Fibroblast of lung (primary cell): ENCODE data around the gene NEGR1. TPM values are rescaled to one million over a fixed set of nuclear protein-coding genes. Genes with fewer than 3 reads are reported as not detected.

Source experiments
- DNase-seq, 2 donors: peaks; one replicate each; pipeline versions ENCODE4 v3.0.0 to v3.0.0-alpha.2; 2010; ENCODE audit warnings: low read depth in 2 of 2
- H2AFZ ChIP-seq: 2 replicates; pipeline ENCODE4 v1.5.1; 2012; ENCODE audit warnings: low read length, control low read depth, inconsistent platforms
- H3K27ac ChIP-seq: 2 replicates; pipeline ENCODE4 v1.5.1; 2011; ENCODE audit warnings: low read length, control low read depth; ENCODE audit not compliant: insufficient read depth
- H3K27me3 ChIP-seq: 2 replicates; pipeline ENCODE4 v1.5.1; 2011; ENCODE audit warnings: mild to moderate bottlenecking, low read length; ENCODE audit not compliant: control insufficient read depth, insufficient read depth
- H3K36me3 ChIP-seq: 2 replicates; pipeline ENCODE4 v1.5.1; 2011; ENCODE audit warnings: low read length; ENCODE audit not compliant: control insufficient read depth, insufficient read depth
- H3K4me1 ChIP-seq: 2 replicates; pipeline ENCODE4 v1.5.1; 2011; ENCODE audit warnings: low read length; ENCODE audit not compliant: control insufficient read depth, insufficient read depth; ENCODE audit errors: extremely low read depth
- H3K4me2 ChIP-seq: 2 replicates; pipeline ENCODE4 v1.5.1; 2011; ENCODE audit warnings: low read length, control low read depth; ENCODE audit not compliant: insufficient read depth; ENCODE audit errors: extremely low read depth
- H3K4me3 ChIP-seq, 4 experiments: fragments of 200-600 bp in 1 of 4; sonication (generic) in 1 of 4; replicated peaks in 1 of 4; 2 replicates each; pipeline ENCODE4 v1.5.1; 2011 to 2016; ENCODE audit warnings: low read length in 4 of 4, low read depth in 3 of 4, mild to moderate bottlenecking in 3 of 4, control low read depth in 2 of 4, inconsistent platforms in 1 of 4, mixed read lengths in 1 of 4; ENCODE audit not compliant: insufficient read depth in 1 of 4; ENCODE audit errors: control extremely low read depth in 1 of 4
- H3K79me2 ChIP-seq: 2 replicates; pipeline ENCODE4 v1.5.1; 2012; ENCODE audit warnings: mild to moderate bottlenecking, low read length, inconsistent platforms; ENCODE audit not compliant: control insufficient read depth, insufficient read depth
- H3K9ac ChIP-seq: 2 replicates; pipeline ENCODE4 v1.5.1; 2011; ENCODE audit warnings: mild to moderate bottlenecking, low read length, control low read depth; ENCODE audit not compliant: insufficient read depth
- H3K9me3 ChIP-seq: 2 replicates; pipeline ENCODE4 v1.5.1; 2012; ENCODE audit warnings: low read depth, low read length; ENCODE audit not compliant: control insufficient read depth, insufficient read depth
- H4K20me1 ChIP-seq: 2 replicates; pipeline ENCODE4 v1.5.1; 2011; ENCODE audit warnings: low read length; ENCODE audit not compliant: control insufficient read depth, insufficient read depth; ENCODE audit errors: extremely low read depth
- EZH2 ChIP-seq: IDR thresholded peaks from 2 replicates; pipeline ENCODE4 v1.5.1; 2012; ENCODE audit warnings: low read length, control low read depth, mild to moderate bottlenecking; ENCODE audit errors: missing control alignments
- polyA plus RNA-seq, 2 donors: library from polyadenylated mRNA; depleted of rRNA in 1 of 2; stranded (reverse) in 1 of 2; unstranded in 1 of 2; fragments of >200 nt; gene quantifications; 2 replicates each; pipeline ENCODE4 v1.2.1, GENCODE V29; 2011 to 2012; ENCODE audit warnings: missing spikeins in 1 of 2
- total RNA-seq: library from RNA; depleted of rRNA; stranded (reverse); fragments of >200 nt; gene quantifications from 2 replicates; pipeline ENCODE4 v1.2.1, GENCODE V29; 2014
- TF ChIP-seq, protein P1 (sequence below), 2 donors: IDR thresholded peaks in 1 of 2; conservative IDR thresholded peaks in 1 of 2; 1 replicate in 1 of 2; 2 replicates in 1 of 2; pipeline ENCODE4 v1.5.1; 2011 to 2012; ENCODE audit warnings: low read length in 2 of 2, control low read depth in 1 of 2, inconsistent platforms in 1 of 2, low read depth in 1 of 2, mild to moderate bottlenecking in 1 of 2

The NEGR1 gene
- total and polyA plus RNA-seq, 2 donors (not counting 1 experiment from before 2014, with no cell fraction given), result 3.1 to 9.4 TPM

DNA sequence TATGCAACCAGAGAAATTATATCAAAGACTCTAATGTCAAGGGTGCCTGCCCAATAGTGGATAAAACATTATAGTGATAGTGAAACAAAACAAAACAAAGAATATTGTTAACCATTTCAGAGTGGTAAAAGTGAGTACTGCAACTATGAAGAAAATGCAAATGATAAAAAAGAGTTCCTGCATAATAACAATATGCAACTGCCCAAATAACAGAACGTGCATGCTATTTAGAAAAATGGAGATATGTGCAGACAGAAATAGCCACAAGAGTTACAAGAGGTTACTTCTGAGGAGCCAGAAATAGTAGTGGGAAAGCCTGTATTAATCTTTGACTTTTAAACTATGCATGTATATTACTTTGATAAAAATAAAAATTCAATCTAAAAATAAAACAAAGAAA, 302.5 kb downstream of the NEGR1 start:
- no peak overlapping the region for H2AFZ ChIP-seq
- no peaks in the 10 kb centered on the region for H4K20me1 ChIP-seq
- H3K4me3 ChIP-seq, result no peak overlapping the region
- TF ChIP-seq, protein P1, sequence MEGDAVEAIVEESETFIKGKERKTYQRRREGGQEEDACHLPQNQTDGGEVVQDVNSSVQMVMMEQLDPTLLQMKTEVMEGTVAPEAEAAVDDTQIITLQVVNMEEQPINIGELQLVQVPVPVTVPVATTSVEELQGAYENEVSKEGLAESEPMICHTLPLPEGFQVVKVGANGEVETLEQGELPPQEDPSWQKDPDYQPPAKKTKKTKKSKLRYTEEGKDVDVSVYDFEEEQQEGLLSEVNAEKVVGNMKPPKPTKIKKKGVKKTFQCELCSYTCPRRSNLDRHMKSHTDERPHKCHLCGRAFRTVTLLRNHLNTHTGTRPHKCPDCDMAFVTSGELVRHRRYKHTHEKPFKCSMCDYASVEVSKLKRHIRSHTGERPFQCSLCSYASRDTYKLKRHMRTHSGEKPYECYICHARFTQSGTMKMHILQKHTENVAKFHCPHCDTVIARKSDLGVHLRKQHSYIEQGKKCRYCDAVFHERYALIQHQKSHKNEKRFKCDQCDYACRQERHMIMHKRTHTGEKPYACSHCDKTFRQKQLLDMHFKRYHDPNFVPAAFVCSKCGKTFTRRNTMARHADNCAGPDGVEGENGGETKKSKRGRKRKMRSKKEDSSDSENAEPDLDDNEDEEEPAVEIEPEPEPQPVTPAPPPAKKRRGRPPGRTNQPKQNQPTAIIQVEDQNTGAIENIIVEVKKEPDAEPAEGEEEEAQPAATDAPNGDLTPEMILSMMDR (conservative IDR thresholded peaks at IDR 0.05 in 1 of 2, IDR thresholded peaks at IDR 0.05 in 1 of 2; ENCODE audit: low read depth in 1 of 2, low read length in 2 of 2), result no peak
- TF ChIP-seq EZH2, result no peak
- no peaks in the 10 kb centered on the region for H3K79me2 ChIP-seq
- H3K9me3 ChIP-seq, result no peaks in the 10 kb centered on the region
- H3K27ac ChIP-seq, result no peak overlapping the region
- no peaks in the 10 kb centered on the region for H3K27me3 ChIP-seq
- no peaks in the 10 kb centered on the region for H3K4me1 ChIP-seq
- H3K9ac ChIP-seq, result no peak overlapping the region
- no peaks in the 10 kb centered on the region for H3K36me3 ChIP-seq
- no peak for DNase-seq
- H3K4me2 ChIP-seq, result no peak overlapping the region

- Histone ChIP-seq H3K4me3 (no peak overlapping the region), H2AFZ (no peak overlapping the region), H3K79me2 (no peaks in the 10 kb centered on the region), H4K20me1 (no peaks in the 10 kb centered on the region), H3K9me3 (no peaks in the 10 kb centered on the region), H3K27me3 (no peaks in the 10 kb centered on the region), H3K4me1 (no peaks in the 10 kb centered on the region), H3K36me3 (no peaks in the 10 kb centered on the region), H3K4me2 (no peak overlapping the region), H3K27ac (no peak overlapping the region), H3K9ac (no peak overlapping the region)
- DNase-seq, result no peak
- TF ChIP-seq, protein P1 (conservative IDR thresholded peaks at IDR 0.05 in 1 of 2, IDR thresholded peaks at IDR 0.05 in 1 of 2; ENCODE audit: low read depth in 1 of 2, low read length in 2 of 2), result no peak
- no peak for TF ChIP-seq EZH2
Measured at GRCh38 chr1:71967670-71968069, 314.7 kb downstream of the NEGR1 start.

GRCh38 chr1:71964188-71964587, 318.2 kb downstream of the NEGR1 start:
- Histone ChIP-seq H3K9ac (no peak overlapping the region), H3K27ac (no peak overlapping the region), H3K4me1 (no peaks in the 10 kb centered on the region), H3K79me2 (no peaks in the 10 kb centered on the region), H3K27me3 (no peaks in the 10 kb centered on the region), H3K4me3 (no peak overlapping the region), H3K36me3 (no peaks in the 10 kb centered on the region), H2AFZ (no peak overlapping the region), H3K9me3 (no peaks in the 10 kb centered on the region), H4K20me1 (no peaks in the 10 kb centered on the region), H3K4me2 (no peak overlapping the region)
- DNase-seq, result peak in 1 of 2 donors; percentile 58
- TF ChIP-seq EZH2, result no peak
- TF ChIP-seq, protein P1 (conservative IDR thresholded peaks at IDR 0.05 in 1 of 2, IDR thresholded peaks at IDR 0.05 in 1 of 2; ENCODE audit: low read depth in 1 of 2, low read length in 2 of 2), result no peak
